Trophoblast cell (in vitro differentiated cells and primary cell): ENCODE results near the gene ZNF488.

Experiments used
- DNase-seq, 2 donors: peaks; one replicate each; pipeline ENCODE4 v3.0.0-alpha.2; 2016
- H2AFZ ChIP-seq: 2 replicates; pipeline ENCODE4 v1.6.1; 2013; ENCODE audit warnings: low read length, moderate library complexity, mild to moderate bottlenecking; ENCODE audit not compliant: insufficient read depth, poor library complexity
- H2AK5ac ChIP-seq: 2 replicates; pipeline ENCODE4 v1.6.1; 2013; ENCODE audit warnings: mild to moderate bottlenecking, low read length
- H2BK120ac ChIP-seq: 2 replicates; pipeline ENCODE4 v1.6.1; 2013; ENCODE audit warnings: low read length, mild to moderate bottlenecking, moderate library complexity; ENCODE audit not compliant: insufficient read depth, poor library complexity
- H2BK12ac ChIP-seq: 2 replicates; pipeline ENCODE4 v1.6.1; 2013; ENCODE audit warnings: mild to moderate bottlenecking, low read length, moderate library complexity
- H2BK5ac ChIP-seq: 2 replicates; pipeline ENCODE4 v1.6.1; 2013; ENCODE audit warnings: low read length, low read depth, moderate library complexity, mild to moderate bottlenecking; ENCODE audit not compliant: poor library complexity
- H3K14ac ChIP-seq: 2 replicates; pipeline ENCODE4 v1.6.1; 2013; ENCODE audit warnings: mild to moderate bottlenecking, low read length
- H3K18ac ChIP-seq: 2 replicates; pipeline ENCODE4 v1.6.1; 2013; ENCODE audit warnings: mild to moderate bottlenecking, low read length
- H3K23ac ChIP-seq: 2 replicates; pipeline ENCODE4 v1.6.1; 2013; ENCODE audit warnings: low read length
- H3K27ac ChIP-seq: 2 replicates; pipeline ENCODE4 v1.5.1; 2013; ENCODE audit warnings: low read depth, mild to moderate bottlenecking, inconsistent platforms, low read length, moderate library complexity
- H3K27me3 ChIP-seq: 2 replicates; pipeline ENCODE4 v1.6.1; 2013; ENCODE audit warnings: inconsistent platforms, mild to moderate bottlenecking, low read length, moderate library complexity; ENCODE audit not compliant: insufficient read depth
- H3K36me3 ChIP-seq, 2 experiments: 1 replicate in 1 of 2; 2 replicates in 1 of 2; pipeline ENCODE4 v1.6.1; 2013; ENCODE audit warnings: low read length in 2 of 2, mild to moderate bottlenecking in 2 of 2, moderate library complexity in 1 of 2; ENCODE audit not compliant: insufficient read depth in 2 of 2, control insufficient read depth in 1 of 2
- H3K4ac ChIP-seq: 2 replicates; pipeline ENCODE4 v1.6.1; 2013; ENCODE audit warnings: low read depth, mild to moderate bottlenecking, low read length, moderate library complexity
- H3K4me1 ChIP-seq, 2 experiments: 1 replicate in 1 of 2; 2 replicates in 1 of 2; pipeline ENCODE4 v1.6.1; 2013; ENCODE audit warnings: low read length in 2 of 2, mild to moderate bottlenecking in 2 of 2, moderate library complexity in 1 of 2; ENCODE audit not compliant: insufficient read depth in 2 of 2, control insufficient read depth in 1 of 2
- H3K4me2 ChIP-seq: 2 replicates; pipeline ENCODE4 v1.6.1; 2013; ENCODE audit warnings: inconsistent platforms, mild to moderate bottlenecking, low read length, moderate library complexity
- H3K4me3 ChIP-seq: 2 replicates; pipeline ENCODE4 v1.5.1; 2013; ENCODE audit warnings: mild to moderate bottlenecking, low read depth, low read length, inconsistent platforms
- H3K79me1 ChIP-seq: one replicate; pipeline ENCODE4 v1.6.1; 2013; ENCODE audit warnings: low read length
- H3K79me2 ChIP-seq: 2 replicates; pipeline ENCODE4 v1.6.1; 2013; ENCODE audit warnings: low read length, mild to moderate bottlenecking; ENCODE audit not compliant: control insufficient read depth, insufficient read depth, poor library complexity
- H3K9ac ChIP-seq: 2 replicates; pipeline ENCODE4 v1.6.1; 2013; ENCODE audit warnings: mild to moderate bottlenecking, low read length
- H3K9me3 ChIP-seq: 2 replicates; pipeline ENCODE4 v1.6.1; 2013; ENCODE audit warnings: low read depth, mild to moderate bottlenecking, control low read depth, inconsistent platforms, low read length; ENCODE audit not compliant: insufficient read depth
- H4K12ac ChIP-seq: 2 replicates; pipeline ENCODE4 v1.6.1; 2013; ENCODE audit warnings: low read depth, mild to moderate bottlenecking, low read length, moderate library complexity
- H4K8ac ChIP-seq: 2 replicates; pipeline ENCODE4 v1.6.1; 2013; ENCODE audit warnings: low read depth, mild to moderate bottlenecking, low read length, moderate library complexity
- H4K91ac ChIP-seq: one replicate; pipeline ENCODE4 v1.6.1; 2013; ENCODE audit warnings: low read depth, mild to moderate bottlenecking, low read length, moderate library complexity
- WGBS: extraction: QIAGEN DNeasy Blood & Tissue Kit; methylation state at CpG from one replicate; pipeline ENCODE4 v1.1.7; 2013; ENCODE audit warnings: missing lambda C conversion rate; ENCODE audit not compliant: insufficient read length, insufficient coverage; ENCODE audit errors: extremely low coverage; 5-methylcytosine and 5-hydroxymethylcytosine counted together

ZNF488 gene

GRCh38 chr10:47356708-47357107 is 27.4 kb downstream of the ZNF488 start:
- H3K14ac ChIP-seq: no peak overlapping the region
- H4K12ac ChIP-seq: no peak overlapping the region
- WGBS: no CpG with 5 or more reads among the region's 5 CpGs
- no peaks in the 10 kb centered on the region for H3K9me3 ChIP-seq
- H3K79me2 ChIP-seq: peaks cover 1% of the 10 kb centered on the region
- no peak overlapping the region for H3K4me2 ChIP-seq
- no peak overlapping the region for H3K18ac ChIP-seq
- no peaks in the 10 kb centered on the region for H3K79me1 ChIP-seq
- no peak overlapping the region for H3K23ac ChIP-seq
- H3K27me3 ChIP-seq: no peaks in the 10 kb centered on the region
- no peak overlapping the region for H2BK120ac ChIP-seq
- H3K27ac ChIP-seq: no peak overlapping the region
- no peak overlapping the region for H4K8ac ChIP-seq
- no peak overlapping the region for H2BK5ac ChIP-seq
- no peak overlapping the region for H3K9ac ChIP-seq
- H3K4me1 ChIP-seq: peaks cover 0 to 3% of the 10 kb centered on the region in 2 experiments
- H2AK5ac ChIP-seq: no peak overlapping the region
- no peak overlapping the region for H3K4ac ChIP-seq
- H2BK12ac ChIP-seq: no peak overlapping the region
- H3K4me3 ChIP-seq: no peak overlapping the region
- H3K36me3 ChIP-seq: no peaks in the 10 kb centered on the region
- no peak overlapping the region for H2AFZ ChIP-seq
- DNase-seq: no peak
- no peak overlapping the region for H4K91ac ChIP-seq

GRCh38 chr10:47354900-47355299 is 29.2 kb downstream of the ZNF488 start:
- Histone ChIP-seq H2BK12ac (no peak overlapping the region), H3K18ac (no peak overlapping the region), H2BK120ac (no peak overlapping the region), H3K23ac (no peak overlapping the region), H3K4me2 (no peak overlapping the region), H3K79me1 (no peaks in the 10 kb centered on the region), H2AK5ac (no peak overlapping the region), H4K12ac (no peak overlapping the region), H3K4me1 (no peaks in the 10 kb centered on the region), H4K8ac (no peak overlapping the region), H3K36me3 (no peaks in the 10 kb centered on the region), H3K9ac (no peak overlapping the region), H3K27me3 (no peaks in the 10 kb centered on the region), H2AFZ (no peak overlapping the region), H3K14ac (no peak overlapping the region), H3K4ac (no peak overlapping the region), H2BK5ac (no peak overlapping the region), H3K9me3 (no peaks in the 10 kb centered on the region), H4K91ac (no peak overlapping the region), H3K4me3 (no peak overlapping the region), H3K27ac (no peak overlapping the region), H3K79me2 (no peaks in the 10 kb centered on the region)
- no CpG with 5 or more reads among the region's 1 CpG for WGBS
- no peak for DNase-seq

- DNase-seq: no peak
- Histone ChIP-seq H3K9me3 (no peaks in the 10 kb centered on the region), H3K4me3 (no peak overlapping the region)
These were observed 29.9 kb downstream of the ZNF488 start for GRCh38 chr10:47354165-47354564.

GRCh38 chr10:47353351-47353750 is 30.7 kb downstream of the ZNF488 start:
- no peaks in the 10 kb centered on the region for H3K36me3 ChIP-seq
- no peak overlapping the region for H3K4me3 ChIP-seq
- H3K9ac ChIP-seq: no peak overlapping the region
- no peak overlapping the region for H2AK5ac ChIP-seq
- no peak overlapping the region for H4K8ac ChIP-seq
- H2BK12ac ChIP-seq: no peak overlapping the region
- no peak overlapping the region for H3K18ac ChIP-seq
- DNase-seq: no peak
- H3K4me1 ChIP-seq: no peaks in the 10 kb centered on the region
- H4K12ac ChIP-seq: no peak overlapping the region
- no peaks in the 10 kb centered on the region for H3K27me3 ChIP-seq
- no peak overlapping the region for H3K4me2 ChIP-seq
- H3K23ac ChIP-seq: no peak overlapping the region
- H3K79me2 ChIP-seq: no peaks in the 10 kb centered on the region
- H2BK120ac ChIP-seq: no peak overlapping the region
- no CpG with 5 or more reads among the region's 6 CpGs for WGBS
- H3K79me1 ChIP-seq: no peaks in the 10 kb centered on the region
- H3K27ac ChIP-seq: no peak overlapping the region
- no peak overlapping the region for H3K14ac ChIP-seq
- H3K4ac ChIP-seq: no peak overlapping the region
- no peak overlapping the region for H2AFZ ChIP-seq
- H2BK5ac ChIP-seq: no peak overlapping the region
- no peaks in the 10 kb centered on the region for H3K9me3 ChIP-seq
- H4K91ac ChIP-seq: no peak overlapping the region

More at GRCh38 chr10:47354165-47354564, 29.9 kb downstream of the ZNF488 start:
- no peak overlapping the region for H4K91ac ChIP-seq
- no peak overlapping the region for H2BK120ac ChIP-seq
- no peak overlapping the region for H4K12ac ChIP-seq
- H3K23ac ChIP-seq: no peak overlapping the region
- no peak overlapping the region for H2BK12ac ChIP-seq
- H3K14ac ChIP-seq: no peak overlapping the region
- no peak overlapping the region for H3K9ac ChIP-seq
- no peak overlapping the region for H3K27ac ChIP-seq
- no peak overlapping the region for H3K4ac ChIP-seq
- H3K4me2 ChIP-seq: no peak overlapping the region
- no peak overlapping the region for H4K8ac ChIP-seq
- H3K36me3 ChIP-seq: no peaks in the 10 kb centered on the region
- H2BK5ac ChIP-seq: no peak overlapping the region
- no peaks in the 10 kb centered on the region for H3K79me1 ChIP-seq
- no peaks in the 10 kb centered on the region for H3K27me3 ChIP-seq
- no peak overlapping the region for H2AFZ ChIP-seq
- no peaks in the 10 kb centered on the region for H3K79me2 ChIP-seq
- H2AK5ac ChIP-seq: no peak overlapping the region
- H3K18ac ChIP-seq: no peak overlapping the region
- no peaks in the 10 kb centered on the region for H3K4me1 ChIP-seq
- no CpG with 5 or more reads among the region's 4 CpGs for WGBS
